GM19397 (cell line): ENCODE results near the gene HPS4.
"Not testable (repeated sequence)": the region's sequence is repeated elsewhere in the genome, so short reads cannot be mapped to it uniquely, and the experiment has no call there.

Experiments used
- ATAC-seq: cut with Tn5 transposase; IDR thresholded peaks from one replicate; pipeline ENCODE4 v1.9.1; 2021; ENCODE audit warnings: mild to moderate bottlenecking, moderate library complexity; ENCODE audit not compliant: unreplicated experiment

Gene HPS4

DNA sequence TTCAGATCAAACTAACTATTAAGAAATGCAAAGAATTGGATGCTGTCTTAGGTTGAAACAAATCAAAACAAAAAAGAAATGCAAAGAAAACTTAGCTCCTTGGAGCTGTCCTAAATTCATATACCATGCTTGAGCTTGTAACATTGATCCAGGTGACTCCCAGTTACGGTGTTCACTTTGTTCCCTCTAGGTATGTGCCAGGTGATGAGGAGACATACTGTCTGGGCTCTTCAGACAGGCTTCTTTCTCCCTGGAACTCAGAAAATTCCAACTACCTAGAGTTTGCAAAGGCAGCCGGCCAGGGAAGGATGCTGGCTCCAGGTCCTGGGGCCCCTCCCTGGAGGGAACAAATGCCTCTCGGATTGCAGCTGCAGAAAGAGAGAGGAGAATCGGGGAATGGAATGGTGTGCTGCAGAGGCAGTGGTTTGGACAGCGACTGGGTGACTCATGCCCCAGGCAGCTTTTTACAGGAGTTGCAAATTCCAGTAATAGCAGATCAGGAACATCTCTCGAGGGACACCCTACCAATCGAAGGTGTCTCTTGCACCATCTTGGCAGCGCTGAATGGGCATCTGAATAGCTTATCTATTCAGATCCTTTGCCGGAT lies 66.8 kb downstream of the HPS4 start:
- ATAC-seq, result no peak

DNA sequence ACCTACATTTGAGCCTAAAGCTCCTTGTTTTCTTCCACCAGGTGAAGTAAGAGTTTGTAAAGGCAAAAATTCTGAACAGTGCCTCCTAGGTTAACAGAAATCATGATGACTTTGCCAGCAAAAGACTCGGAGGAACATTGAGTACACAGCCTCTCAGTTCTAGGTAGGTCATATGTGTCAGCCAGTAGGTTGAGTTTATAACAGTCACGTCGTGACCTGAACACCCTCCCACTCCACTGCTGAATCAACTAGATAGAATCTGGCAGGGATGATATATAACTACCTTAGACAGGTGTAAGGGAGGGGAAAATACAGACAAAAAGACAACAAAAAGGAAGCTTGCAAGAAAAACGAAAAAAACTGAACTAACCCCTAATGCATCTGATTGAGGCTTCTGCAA lies 67.3 kb downstream of the HPS4 start:
- no peak for ATAC-seq

DNA sequence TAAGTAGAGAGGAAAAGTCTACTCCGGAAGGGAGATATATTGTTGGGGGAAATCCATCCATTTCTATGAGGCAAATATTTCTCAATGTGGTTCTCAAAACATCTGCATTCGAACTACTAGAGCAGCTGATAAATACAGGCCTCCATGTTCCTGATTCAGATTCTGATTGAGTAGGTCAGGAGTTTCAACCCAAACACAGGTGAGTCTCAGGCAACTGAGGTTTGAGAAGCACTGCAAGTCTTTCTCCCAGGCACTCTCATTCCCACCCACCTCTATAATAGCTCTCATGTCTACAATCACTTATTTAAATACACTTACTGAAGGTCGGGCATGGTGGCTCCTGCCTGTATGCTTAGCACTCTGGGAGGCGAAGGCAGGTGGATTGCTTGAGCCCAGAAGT lies 69.2 kb downstream of the HPS4 start:
- no peak for ATAC-seq

- no peak for ATAC-seq
Observed at GRCh38 chr22:26410386-26410785, 73.2 kb downstream of the HPS4 start.

DNA sequence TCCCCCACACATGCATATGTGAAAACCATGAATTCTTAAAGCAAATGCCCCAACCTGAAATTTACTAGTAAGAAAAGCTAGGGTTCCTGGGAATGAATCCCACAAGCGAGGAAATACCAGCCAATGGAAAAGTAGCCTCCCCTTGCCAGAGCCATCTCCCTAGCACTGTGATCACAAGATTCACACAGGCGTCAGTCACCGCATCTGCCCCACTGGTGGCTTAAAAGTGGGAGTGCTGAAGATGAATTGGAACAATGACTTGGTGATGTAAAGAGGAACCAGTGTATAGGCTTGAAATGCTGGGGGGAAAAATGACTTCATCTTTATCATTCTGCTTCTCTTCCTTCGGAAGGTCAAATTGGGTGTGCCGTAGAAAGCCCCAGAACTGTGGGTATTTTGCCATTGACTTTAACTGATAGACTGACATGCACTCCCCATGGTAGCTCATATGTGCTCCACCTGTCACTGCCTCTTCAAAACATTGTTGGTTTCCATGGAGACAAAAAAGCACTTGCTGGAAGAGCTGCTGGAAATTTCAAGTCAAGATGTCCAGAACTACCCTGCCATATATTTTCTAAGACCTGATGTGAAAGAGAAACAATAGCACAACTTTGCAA lies 73.8 kb downstream of the HPS4 start:
- no peak for ATAC-seq

- ATAC-seq, result not testable (repeated sequence)
Observed at GRCh38 chr22:26408562-26409220, 74.9 kb downstream of the HPS4 start.

DNA sequence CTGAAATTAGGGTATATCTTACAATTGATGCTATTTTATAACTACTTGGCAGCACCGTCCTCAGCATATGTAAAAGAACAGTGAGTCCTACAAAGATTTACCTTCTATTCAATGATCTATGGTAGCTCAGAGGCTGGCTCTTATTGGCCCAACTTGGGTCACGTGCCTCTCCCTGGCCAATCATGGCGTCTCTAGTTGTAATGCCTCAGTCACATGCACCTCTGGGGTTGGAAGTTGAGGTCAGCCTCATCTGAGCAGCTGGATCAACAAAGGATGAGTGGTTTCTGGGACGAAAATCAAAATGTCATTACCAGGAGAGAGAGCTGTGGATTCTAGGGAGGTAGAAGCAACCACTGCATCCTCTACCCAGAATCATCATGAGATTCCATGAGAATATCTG lies 77.5 kb downstream of the HPS4 start:
- ATAC-seq, result no peak

GRCh38 chr22:26404851-26405421 lies 78.6 kb downstream of the HPS4 start:
- ATAC-seq, result no peak

DNA sequence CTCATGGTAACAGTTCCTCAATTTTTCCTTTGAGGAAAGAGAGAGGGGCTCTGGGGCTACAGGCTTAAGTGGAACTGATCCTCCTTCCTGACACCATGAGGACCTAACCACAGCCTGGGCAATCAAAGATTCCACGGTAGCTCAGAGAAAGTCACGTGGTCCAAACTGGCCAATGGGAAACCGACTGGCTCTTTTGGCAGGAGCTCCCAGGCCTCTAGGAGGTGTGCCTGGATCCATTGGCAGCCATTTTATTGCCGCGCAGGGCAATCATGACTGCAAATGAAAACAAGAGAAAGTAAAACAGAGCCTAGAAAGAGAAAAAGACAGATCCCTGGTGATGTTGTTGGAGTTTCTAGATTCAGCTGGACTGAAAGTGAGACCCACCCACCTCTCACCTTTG lies 81.9 kb downstream of the HPS4 start:
- no peak for ATAC-seq
